ENCODE measurements around the gene NFIC. TPM values are rescaled to one million over a fixed set of nuclear protein-coding genes. Genes with fewer than 3 reads are reported as not detected.

Gene NFIC
- total RNA-seq (ENCODE audit: low replicate concordance) = 12.5 and 17.8 TPM in 2 replicates
- long read RNA-seq = 0 reads

GRCh38 chr19:3365836-3366752, at the start of gene NFIC:
Gene NFIC (plus strand): TSS chr19:3366583. CDS start chr19:3366637, 54 bp downstream.
- Mint-ChIP-seq H3K27me3 (peaks cover 82% of the 10 kb centered on the region), H3K4me3 (peak within 1 kb of the TSS; percentile 76), H3K4me1 (ENCODE audit: unreplicated experiment) (peaks cover 26% of the 10 kb centered on the region), H3K36me3 (no peaks in the 10 kb centered on the region), H3K27ac (peak within 1 kb of the TSS; percentile 11), H3K9me3 (no peaks in the 10 kb centered on the region)
- TF ChIP-seq CTCF (conservative IDR thresholded peaks at IDR 0.05) = no peak
- no peak for DNase-seq (ENCODE audit: extremely low spot score, unreplicated experiment)

DNA sequence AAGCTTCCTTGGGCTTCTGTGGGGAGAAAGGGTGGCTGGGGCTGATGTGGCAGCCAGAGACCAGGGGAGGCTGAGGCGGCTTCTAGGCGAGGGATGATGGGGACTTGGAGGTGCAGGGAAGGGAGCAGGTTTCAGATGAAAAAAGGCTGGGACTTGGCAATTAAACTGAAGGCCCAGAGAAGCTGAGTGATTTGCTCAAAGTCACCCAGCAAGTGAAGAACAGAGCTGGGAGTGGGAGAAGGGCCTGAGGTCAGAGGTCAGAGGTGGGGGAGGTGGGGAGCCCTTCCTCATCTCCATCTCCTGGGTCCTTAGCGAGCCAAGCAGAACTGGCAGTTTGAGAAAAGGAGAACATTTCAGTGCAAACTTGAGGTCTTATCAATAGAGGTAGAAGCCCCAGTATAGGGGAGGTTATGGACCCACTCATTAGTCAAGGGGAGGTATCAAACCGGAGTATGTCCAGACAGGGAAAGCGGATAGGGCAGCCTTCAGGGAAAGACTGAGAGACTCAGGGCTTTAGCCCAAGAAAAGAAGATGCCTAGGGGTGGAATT, 49.6 kb upstream of the NFIC start:
- H3K27me3 Mint-ChIP-seq = peaks cover 19% of the 10 kb centered on the region
- TF ChIP-seq CTCF (conservative IDR thresholded peaks at IDR 0.05) = no peak
- no peaks in the 10 kb centered on the region for H3K9me3 Mint-ChIP-seq
- H3K4me1 Mint-ChIP-seq (ENCODE audit: unreplicated experiment) = no peaks in the 10 kb centered on the region
- no peak overlapping the region for H3K4me3 Mint-ChIP-seq
- no peaks in the 10 kb centered on the region for H3K36me3 Mint-ChIP-seq
- no peak overlapping the region for H3K27ac Mint-ChIP-seq
- no peak for DNase-seq (ENCODE audit: extremely low spot score, unreplicated experiment)

DNA sequence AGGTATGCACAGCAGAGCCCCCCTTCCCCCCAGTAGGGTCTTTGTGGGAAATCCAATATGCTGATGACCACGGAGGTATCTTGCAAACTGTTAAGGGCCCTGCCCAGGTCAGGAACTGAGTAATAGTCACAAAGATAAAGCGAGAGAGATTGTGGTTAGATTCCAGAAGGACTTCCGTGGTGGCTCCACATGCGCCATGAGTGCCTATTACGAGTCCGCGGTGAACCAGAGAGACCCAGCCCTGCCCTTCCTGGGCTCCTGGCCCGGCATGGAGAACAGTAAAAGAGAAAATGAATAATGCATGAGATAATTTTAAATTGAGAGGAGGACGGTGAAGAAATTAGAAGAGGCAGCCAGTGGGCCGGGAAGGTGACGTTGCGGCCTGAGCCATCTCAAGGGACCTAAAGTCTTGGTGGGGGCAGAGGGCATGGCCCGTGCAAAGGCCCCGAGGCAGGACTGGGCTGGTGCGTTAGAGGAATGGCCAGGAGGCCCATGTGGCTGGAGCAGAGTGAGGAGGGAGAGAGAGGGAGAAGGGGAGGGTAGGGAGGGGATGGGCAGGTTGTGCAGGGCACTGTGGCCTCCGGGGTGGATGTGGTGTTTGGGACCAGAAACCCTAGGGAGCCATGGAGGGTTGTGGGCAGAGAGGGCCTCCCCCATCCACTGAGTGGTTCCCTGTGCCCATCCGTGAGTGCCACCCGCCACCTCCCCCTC, 46.6 kb upstream of the NFIC start:
- no peak for TF ChIP-seq CTCF (conservative IDR thresholded peaks at IDR 0.05)
- Mint-ChIP-seq H3K4me1 (ENCODE audit: unreplicated experiment) (no peaks in the 10 kb centered on the region), H3K36me3 (no peaks in the 10 kb centered on the region), H3K27ac (no peak overlapping the region), H3K4me3 (no peak overlapping the region), H3K27me3 (peaks cover 24% of the 10 kb centered on the region), H3K9me3 (no peaks in the 10 kb centered on the region)
- DNase-seq (ENCODE audit: extremely low spot score, unreplicated experiment) = no peak

GRCh38 chr19:3320354-3320670, 46.1 kb upstream of the NFIC start:
- H3K9me3 Mint-ChIP-seq = no peaks in the 10 kb centered on the region
- no peak overlapping the region for H3K27ac Mint-ChIP-seq
- DNase-seq (ENCODE audit: extremely low spot score, unreplicated experiment) = no peak
- H3K4me3 Mint-ChIP-seq = no peak overlapping the region
- H3K4me1 Mint-ChIP-seq (ENCODE audit: unreplicated experiment) = no peaks in the 10 kb centered on the region
- no peak for TF ChIP-seq CTCF (conservative IDR thresholded peaks at IDR 0.05)
- peaks cover 24% of the 10 kb centered on the region for H3K27me3 Mint-ChIP-seq
- H3K36me3 Mint-ChIP-seq = no peaks in the 10 kb centered on the region

DNA sequence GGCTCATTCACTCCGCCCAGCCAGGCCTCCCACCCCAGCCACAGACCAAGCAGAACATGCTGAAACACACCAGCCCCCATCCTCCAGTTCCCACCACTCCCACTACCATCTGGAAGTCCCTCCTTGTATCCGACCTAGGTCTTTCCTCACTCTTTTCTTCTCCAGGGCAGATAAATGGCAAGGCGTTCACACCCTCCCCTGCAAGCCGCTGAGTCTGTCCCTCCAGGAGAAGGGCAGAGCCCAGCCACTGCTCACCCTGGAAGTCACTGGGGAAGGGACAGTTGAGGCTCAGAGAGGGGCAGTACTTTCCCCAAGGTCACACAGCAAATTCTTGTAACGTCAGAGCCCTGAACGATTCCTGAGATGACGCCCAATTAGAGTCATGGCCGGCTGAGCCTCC, 45.5 kb upstream of the NFIC start:
- Mint-ChIP-seq H3K4me3 (no peak overlapping the region), H3K9me3 (no peaks in the 10 kb centered on the region), H3K27me3 (peaks cover 24% of the 10 kb centered on the region), H3K36me3 (no peaks in the 10 kb centered on the region), H3K27ac (no peak overlapping the region), H3K4me1 (ENCODE audit: unreplicated experiment) (no peaks in the 10 kb centered on the region)
- TF ChIP-seq CTCF (conservative IDR thresholded peaks at IDR 0.05) = no peak
- no peak for DNase-seq (ENCODE audit: extremely low spot score, unreplicated experiment)
